Measurements from ENCODE around the gene TSPO.

Gene TSPO

GRCh38 chr22:43203471-43203981, 52.2 kb downstream of the TSPO start:
- DNase-seq, result no peak

GRCh38 chr22:43205261-43205691, 53.9 kb downstream of the TSPO start:
- DNase-seq, result no peak

- DNase-seq, result no peak
Observed at GRCh38 chr22:43205748-43206508, 54.6 kb downstream of the TSPO start.

- no peak for DNase-seq
Observed at GRCh38 chr22:43206509-43207161, 55.3 kb downstream of the TSPO start.

GRCh38 chr22:43207386-43207785, 56.0 kb downstream of the TSPO start:
- no peak for DNase-seq

- no peak for DNase-seq
Observed at GRCh38 chr22:43207849-43208702, 56.7 kb downstream of the TSPO start.

- DNase-seq, result no peak
Observed at GRCh38 chr22:43208703-43209522, 57.6 kb downstream of the TSPO start.

- DNase-seq, result no peak
Observed at GRCh38 chr22:43209523-43209890, 58.1 kb downstream of the TSPO start.

- no peak for DNase-seq
Observed at GRCh38 chr22:43209971-43210370, 58.6 kb downstream of the TSPO start.

- no peak for DNase-seq
Observed at GRCh38 chr22:43210631-43211515, 59.5 kb downstream of the TSPO start.

- DNase-seq, result no peak
Observed at GRCh38 chr22:43211941-43212433, 60.6 kb downstream of the TSPO start.

GRCh38 chr22:43212434-43212952, 61.1 kb downstream of the TSPO start:
- no peak for DNase-seq
